HepG2 (cell line): ENCODE data around the gene SFXN2. TPM values are rescaled to one million over a fixed set of nuclear protein-coding genes. Genes with fewer than 3 reads are reported as not detected.
A peak's percentile ranks its signal among the peaks of the same experiment; 100 is the strongest.

Experiments
- GFI1 ChIP-seq: sonication (generic); formaldehyde crosslinking; IDR thresholded peaks from 2 replicates; pipeline ENCODE4 v1.5.0; 2020; ENCODE audit warnings: missing genetic modification reagents, mild to moderate bottlenecking, borderline replicate concordance
- HES4 ChIP-seq: sonication (generic); formaldehyde crosslinking; IDR thresholded peaks from 2 replicates; pipeline ENCODE4 v1.9.0; 2021; ENCODE audit warnings: mild to moderate bottlenecking, missing genetic modification reagents, borderline replicate concordance
- HNRNPK ChIP-seq: fragments of 200-400 bp; formaldehyde crosslinking; IDR thresholded peaks from 2 replicates; pipeline ENCODE4 v1.6.1; 2018; ENCODE audit warnings: low read length, low read depth, moderate library complexity, mild to moderate bottlenecking; ENCODE audit not compliant: poor library complexity, severe bottlenecking
- HOMEZ ChIP-seq: IDR thresholded peaks from 2 replicates; pipeline ENCODE4 v1.6.1; 2016; ENCODE audit warnings: low read depth
- IKZF5 ChIP-seq: IDR thresholded peaks from 2 replicates; pipeline ENCODE4 v1.6.1; 2018; ENCODE audit warnings: missing genetic modification reagents, mild to moderate bottlenecking, missing compliant biosample characterization
- KDM2A ChIP-seq: sonication (generic); formaldehyde crosslinking; IDR thresholded peaks from 2 replicates; pipeline ENCODE4 v1.4.0; 2020; ENCODE audit warnings: low read depth, missing genetic modification reagents, borderline replicate concordance
- MAFG ChIP-seq: sonication (generic); formaldehyde crosslinking; IDR thresholded peaks from 2 replicates; pipeline ENCODE4 v1.5.1; 2020; ENCODE audit warnings: mild to moderate bottlenecking, missing genetic modification reagents
- POLR2AphosphoS5 ChIP-seq: IDR thresholded peaks from 2 replicates; pipeline ENCODE4 v1.6.1; 2012; ENCODE audit warnings: low read depth, low read length
- RARA ChIP-seq: IDR thresholded peaks from 2 replicates; pipeline ENCODE4 v1.6.1; 2016; ENCODE audit warnings: missing genetic modification reagents, missing compliant biosample characterization
- SAP130 ChIP-seq: IDR thresholded peaks from 2 replicates; pipeline ENCODE4 v1.6.1; 2016; ENCODE audit warnings: low read depth
- SKI ChIP-seq: fragments of 450-650 bp; IDR thresholded peaks from one replicate; pipeline ENCODE4 v1.6.1; 2018; ENCODE audit warnings: mild to moderate bottlenecking; ENCODE audit not compliant: partially characterized antibody
- SOX13 ChIP-seq, 3 experiments: fragments of 450-650 bp in 1 of 3; sonication (generic) in 1 of 3; formaldehyde crosslinking in 1 of 3; IDR thresholded peaks in 2 of 3; conservative IDR thresholded peaks in 1 of 3; 2 replicates each; pipeline versions ENCODE4 v1.5.0 to v1.6.1; 2016 to 2020; ENCODE audit warnings: antibody characterized with exemption in 1 of 3, mild to moderate bottlenecking in 1 of 3, missing compliant biosample characterization in 1 of 3, missing genetic modification reagents in 1 of 3, moderate library complexity in 1 of 3
- TFDP2 ChIP-seq: sonication (generic); formaldehyde crosslinking; IDR thresholded peaks from 2 replicates; pipeline ENCODE4 v1.4.0; 2020; ENCODE audit warnings: missing genetic modification reagents
- ZBTB46 ChIP-seq: sonication (generic); formaldehyde crosslinking; IDR thresholded peaks from 2 replicates; pipeline ENCODE4 v1.4.0; 2020; ENCODE audit warnings: mild to moderate bottlenecking, missing genetic modification reagents, borderline replicate concordance
- ZNF333 ChIP-seq: sonication (generic); formaldehyde crosslinking; IDR thresholded peaks from 2 replicates; pipeline ENCODE4 v1.4.0; 2020; ENCODE audit warnings: mild to moderate bottlenecking, missing genetic modification reagents, borderline replicate concordance
- ZNF460 ChIP-seq: sonication (generic); formaldehyde crosslinking; IDR thresholded peaks from 2 replicates; pipeline ENCODE4 v1.5.1; 2020; ENCODE audit warnings: missing genetic modification reagents, mild to moderate bottlenecking, borderline replicate concordance
- ZNF501 ChIP-seq: sonication (generic); formaldehyde crosslinking; IDR thresholded peaks from 2 replicates; pipeline ENCODE4 v1.5.1; 2020; ENCODE audit warnings: mild to moderate bottlenecking, moderate library complexity, missing genetic modification reagents
- ZNF710 ChIP-seq: sonication (generic); formaldehyde crosslinking; IDR thresholded peaks from 2 replicates; pipeline ENCODE4 v1.5.0; 2020; ENCODE audit warnings: mild to moderate bottlenecking, missing genetic modification reagents, borderline replicate concordance
- ZNF878 ChIP-seq: sonication (generic); formaldehyde crosslinking; IDR thresholded peaks from 2 replicates; pipeline ENCODE4 v1.8.1; 2023; ENCODE audit warnings: mild to moderate bottlenecking, missing genetic modification reagents, moderate library complexity
- polyA plus RNA-seq, 8 experiments: library from polyadenylated mRNA; depleted of rRNA in 3 of 8; stranded (reverse) in 7 of 8; unstranded in 1 of 8; fragments of >200 nt; fragmentation: Illumina TruSeq in 4 of 8; extraction: Trizol in 4 of 8; gene quantifications; 2 replicates each; pipeline versions ENCODE4 v1.2.1 to v1.2.3, GENCODE V29; 2011 to 2016; ENCODE audit warnings: low read depth in 4 of 8, missing spikeins in 1 of 8, mixed read lengths in 1 of 8; ENCODE audit not compliant: insufficient read depth in 1 of 8
- total RNA-seq, 5 experiments: library from RNA; depleted of rRNA; stranded (reverse); fragments of >200 nt; fragmentation: Illumina TruSeq; extraction: Trizol; gene quantifications; 2 replicates each; pipeline ENCODE4 v1.2.3, GENCODE V29; 2016; ENCODE audit warnings: low read depth in 1 of 5

SFXN2 gene
- total and polyA plus RNA-seq, 2 of the 13 experiments (the other 11 are each of a cell fraction or from before 2014, with no cell fraction given): 12.8 to 21.1 TPM

GRCh38 chr10:102776779-102777456 lies 62.5 kb downstream of the SFXN2 start (continued):
- TF ChIP-seq HNRNPK: no peak
- TF ChIP-seq ZBTB46 (CRISPR knock-in tag): no peak
- TF ChIP-seq ZNF460: no peak
- no peak for TF ChIP-seq TFDP2 (CRISPR knock-in tag)
- 0 out of 2 replicates have a peak, but pooled peaks have one; percentile 10 for TF ChIP-seq RARA (CRISPR knock-in tag)
- peak; percentile 53 for TF ChIP-seq SKI
- no peak for TF ChIP-seq ZNF333 (CRISPR knock-in tag)
- no peak for TF ChIP-seq ZNF710 (CRISPR knock-in tag)
- TF ChIP-seq GFI1: no peak
- no peak for TF ChIP-seq KDM2A
- peak; percentile 58 for TF ChIP-seq SAP130 (CRISPR knock-in tag)
- TF ChIP-seq HOMEZ (CRISPR knock-in tag): no peak
- no peak for TF ChIP-seq IKZF5 (CRISPR knock-in tag)
- TF ChIP-seq MAFG (CRISPR knock-in tag): no peak
- no peak for TF ChIP-seq SOX13 (IDR thresholded peaks at IDR 0.05)
- peak in 1 of 2 experiments; percentile 30; a peak in 1 of 4 replicates for TF ChIP-seq SOX13 (CRISPR knock-in tag; conservative IDR thresholded peaks at IDR 0.05 in 1 of 2, IDR thresholded peaks at IDR 0.05 in 1 of 2)
- TF ChIP-seq ZNF501 (CRISPR knock-in tag): no peak
- TF ChIP-seq HES4: no peak
- TF ChIP-seq POLR2AphosphoS5: no peak
- TF ChIP-seq ZNF878 (CRISPR knock-in tag): no peak
